ENCODE results near the gene LRRC4C. TPM values are rescaled to one million over a fixed set of nuclear protein-coding genes. Genes with fewer than 3 reads are reported as not detected.

The LRRC4C gene
- total RNA-seq, 1 donor from 2014 or later: 2.7 TPM

DNA sequence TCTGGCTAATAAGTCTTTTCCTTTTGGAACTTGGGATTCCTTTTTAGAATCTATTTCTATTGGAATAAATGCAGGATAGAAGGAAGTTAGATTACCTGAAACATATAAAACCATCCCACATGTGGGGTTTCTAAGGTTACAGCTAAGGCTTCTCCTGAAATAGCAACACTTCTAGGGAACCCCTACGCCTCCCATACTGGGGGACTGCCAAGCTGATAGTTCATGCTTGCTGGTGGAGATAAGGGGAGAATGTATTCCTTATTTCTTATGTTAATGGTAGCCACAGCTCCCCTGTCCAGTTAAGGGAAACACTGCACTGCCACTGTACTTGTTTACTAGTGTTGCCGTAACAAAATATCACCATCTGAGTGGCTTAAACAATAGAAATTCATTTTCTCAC lies 1189.6 kb downstream of the LRRC4C start:
- H3K27ac ChIP-seq: no peak overlapping the region
- H3K9ac ChIP-seq: no peak overlapping the region
- TF ChIP-seq EZH2 (IDR thresholded peaks at IDR 0.05) (no peak), EZH2phosphoT487 (IDR thresholded peaks at IDR 0.05) (no peak)
- TF ChIP-seq, protein P1, sequence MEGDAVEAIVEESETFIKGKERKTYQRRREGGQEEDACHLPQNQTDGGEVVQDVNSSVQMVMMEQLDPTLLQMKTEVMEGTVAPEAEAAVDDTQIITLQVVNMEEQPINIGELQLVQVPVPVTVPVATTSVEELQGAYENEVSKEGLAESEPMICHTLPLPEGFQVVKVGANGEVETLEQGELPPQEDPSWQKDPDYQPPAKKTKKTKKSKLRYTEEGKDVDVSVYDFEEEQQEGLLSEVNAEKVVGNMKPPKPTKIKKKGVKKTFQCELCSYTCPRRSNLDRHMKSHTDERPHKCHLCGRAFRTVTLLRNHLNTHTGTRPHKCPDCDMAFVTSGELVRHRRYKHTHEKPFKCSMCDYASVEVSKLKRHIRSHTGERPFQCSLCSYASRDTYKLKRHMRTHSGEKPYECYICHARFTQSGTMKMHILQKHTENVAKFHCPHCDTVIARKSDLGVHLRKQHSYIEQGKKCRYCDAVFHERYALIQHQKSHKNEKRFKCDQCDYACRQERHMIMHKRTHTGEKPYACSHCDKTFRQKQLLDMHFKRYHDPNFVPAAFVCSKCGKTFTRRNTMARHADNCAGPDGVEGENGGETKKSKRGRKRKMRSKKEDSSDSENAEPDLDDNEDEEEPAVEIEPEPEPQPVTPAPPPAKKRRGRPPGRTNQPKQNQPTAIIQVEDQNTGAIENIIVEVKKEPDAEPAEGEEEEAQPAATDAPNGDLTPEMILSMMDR (IDR thresholded peaks at IDR 0.05): no peak
- no peak overlapping the region for H3K27ac Mint-ChIP-seq
- DNase-seq (ENCODE audit: low spot score): no peak
- H3K4me1 Mint-ChIP-seq: peaks cover 8% of the 10 kb centered on the region
- no peak overlapping the region for H2AFZ ChIP-seq (replicated peaks)
- H4K20me1 ChIP-seq (ENCODE audit: low read depth): no peaks in the 10 kb centered on the region
- H3K79me2 ChIP-seq (ENCODE audit: low read depth): no peaks in the 10 kb centered on the region
- H3K9me3 Mint-ChIP-seq: no peaks in the 10 kb centered on the region
- H3K4me3 ChIP-seq: no peak overlapping the region
- no peak overlapping the region for H3K4me3 Mint-ChIP-seq
- H3K36me3 ChIP-seq: no peaks in the 10 kb centered on the region
- H3K36me3 Mint-ChIP-seq: no peaks in the 10 kb centered on the region
- H3K27me3 ChIP-seq: no peaks in the 10 kb centered on the region
- peaks cover 25% of the 10 kb centered on the region for H3K4me1 ChIP-seq
- H3K9me3 ChIP-seq (ENCODE audit: low read depth): no peaks in the 10 kb centered on the region
- H3K4me2 ChIP-seq: peak overlapping the region; percentile 36
- H3F3A ChIP-seq (ENCODE audit: low read depth): no peaks in the 10 kb centered on the region
- no peaks in the 10 kb centered on the region for H3K27me3 Mint-ChIP-seq (ENCODE audit: insufficient read depth, low read depth)

DNA sequence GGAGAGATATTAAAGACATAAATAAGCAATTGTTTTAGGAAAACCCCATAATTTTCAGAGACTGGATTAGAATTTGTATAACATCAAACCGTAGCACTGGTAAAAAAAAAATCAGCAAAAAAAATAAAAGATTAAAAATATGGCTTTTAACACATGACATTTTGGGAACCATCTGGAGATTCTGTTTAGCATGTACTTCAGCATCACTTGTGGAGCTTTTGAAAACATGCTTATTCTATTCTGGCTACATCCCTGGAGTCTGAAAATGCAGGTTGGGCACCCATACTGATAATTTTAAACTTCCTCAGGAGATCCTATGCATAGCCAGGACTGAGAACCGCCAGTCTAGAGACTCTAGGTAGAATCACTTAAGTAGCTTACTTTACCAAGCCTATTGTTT lies 1190.9 kb downstream of the LRRC4C start:
- Histone ChIP-seq H4K20me1 (ENCODE audit: low read depth) (no peaks in the 10 kb centered on the region), H3K4me1 (peaks cover 25% of the 10 kb centered on the region), H3K9ac (no peak overlapping the region), H3K27ac (no peak overlapping the region), H3K36me3 (no peaks in the 10 kb centered on the region), H3K27me3 (no peaks in the 10 kb centered on the region), H2AFZ (replicated peaks) (no peak overlapping the region), H3F3A (ENCODE audit: low read depth) (no peaks in the 10 kb centered on the region), H3K4me3 (no peak overlapping the region), H3K79me2 (ENCODE audit: low read depth) (no peaks in the 10 kb centered on the region), H3K4me2 (no peak overlapping the region), H3K9me3 (ENCODE audit: low read depth) (no peaks in the 10 kb centered on the region)
- Mint-ChIP-seq H3K9me3 (no peaks in the 10 kb centered on the region), H3K4me3 (no peak overlapping the region), H3K27me3 (ENCODE audit: insufficient read depth, low read depth) (no peaks in the 10 kb centered on the region), H3K36me3 (no peaks in the 10 kb centered on the region), H3K27ac (no peak overlapping the region), H3K4me1 (peaks cover 12% of the 10 kb centered on the region)
- no peak for TF ChIP-seq EZH2 (IDR thresholded peaks at IDR 0.05)
- no peak for TF ChIP-seq EZH2phosphoT487 (IDR thresholded peaks at IDR 0.05)
- TF ChIP-seq, protein P1 (IDR thresholded peaks at IDR 0.05): no peak
- DNase-seq (ENCODE audit: low spot score): peak; percentile 38

DNA sequence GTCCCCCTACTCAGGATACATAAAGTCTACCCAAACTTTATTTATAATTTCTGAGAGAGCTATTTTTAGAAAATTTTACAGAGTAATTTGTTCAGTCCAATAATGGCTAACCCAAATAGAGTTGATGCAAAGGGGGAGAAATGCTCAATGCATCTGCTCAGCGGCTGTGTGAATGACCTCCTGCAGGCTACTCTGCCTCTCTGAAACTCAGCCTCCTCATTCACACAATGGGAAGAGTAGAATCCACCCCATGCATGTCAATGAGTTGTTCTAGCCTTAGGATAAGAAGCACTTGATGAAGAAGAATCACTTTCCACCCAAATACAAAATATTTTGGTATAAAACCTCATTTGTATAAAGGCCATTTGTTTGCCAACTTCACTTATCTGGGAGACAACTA lies 1204.0 kb downstream of the LRRC4C start:
- H3K9me3 Mint-ChIP-seq: peaks cover 2% of the 10 kb centered on the region
- Histone ChIP-seq H3K36me3 (no peaks in the 10 kb centered on the region), H3K4me2 (no peak overlapping the region), H3K27me3 (no peaks in the 10 kb centered on the region), H3F3A (ENCODE audit: low read depth) (no peaks in the 10 kb centered on the region), H2AFZ (replicated peaks) (no peak overlapping the region), H3K9me3 (ENCODE audit: low read depth) (no peaks in the 10 kb centered on the region), H4K20me1 (ENCODE audit: low read depth) (no peaks in the 10 kb centered on the region), H3K79me2 (ENCODE audit: low read depth) (no peaks in the 10 kb centered on the region), H3K4me1 (no peaks in the 10 kb centered on the region), H3K9ac (no peak overlapping the region), H3K4me3 (no peak overlapping the region), H3K27ac (no peak overlapping the region)
- no peak for TF ChIP-seq EZH2phosphoT487 (IDR thresholded peaks at IDR 0.05)
- no peak for TF ChIP-seq EZH2 (IDR thresholded peaks at IDR 0.05)
- TF ChIP-seq, protein P1 (IDR thresholded peaks at IDR 0.05): no peak
- H3K4me1 Mint-ChIP-seq: peaks cover 13% of the 10 kb centered on the region
- H3K27ac Mint-ChIP-seq: no peak overlapping the region
- DNase-seq (ENCODE audit: low spot score): peak; percentile 22
- no peaks in the 10 kb centered on the region for H3K36me3 Mint-ChIP-seq
- no peak overlapping the region for H3K4me3 Mint-ChIP-seq
- no peaks in the 10 kb centered on the region for H3K27me3 Mint-ChIP-seq (ENCODE audit: insufficient read depth, low read depth)
